NCI-H1930 (cell line): Measurements from ENCODE around the gene MYOM1.

Experiments
- DNase-seq, 2 experiments: peaks; one replicate each; lab custom pipeline; 2025; lab: John Stamatoyannopoulos, UW

The MYOM1 gene

DNA sequence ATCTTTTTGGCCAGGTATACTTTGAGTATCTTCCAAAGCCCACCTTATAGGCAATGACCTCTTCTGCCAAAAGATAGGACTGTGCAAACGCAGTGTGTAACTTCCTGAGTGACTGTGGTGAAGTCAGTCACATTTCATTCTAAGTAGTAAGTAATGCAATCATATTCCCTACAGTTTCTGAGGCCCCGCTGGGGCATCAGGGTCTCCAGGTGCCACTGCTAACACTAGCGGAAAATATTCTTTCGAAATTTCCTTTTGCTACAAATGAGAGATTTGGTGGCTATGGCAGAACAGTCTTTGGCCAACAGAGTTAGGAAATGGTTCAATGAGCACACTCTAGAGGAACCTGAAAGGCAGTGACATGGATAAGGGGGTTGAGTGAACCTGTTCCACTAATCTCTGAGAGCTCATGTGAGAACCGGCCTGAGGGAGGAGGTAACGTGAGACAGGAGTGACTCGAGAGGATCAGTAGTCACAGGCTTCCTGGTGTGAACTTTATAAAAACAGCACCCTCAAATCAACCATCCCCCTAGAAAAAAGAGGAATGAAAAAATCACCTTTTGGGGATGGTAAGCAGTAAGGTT, 104.2 kb downstream of the MYOM1 start:
- no peak for DNase-seq

DNA sequence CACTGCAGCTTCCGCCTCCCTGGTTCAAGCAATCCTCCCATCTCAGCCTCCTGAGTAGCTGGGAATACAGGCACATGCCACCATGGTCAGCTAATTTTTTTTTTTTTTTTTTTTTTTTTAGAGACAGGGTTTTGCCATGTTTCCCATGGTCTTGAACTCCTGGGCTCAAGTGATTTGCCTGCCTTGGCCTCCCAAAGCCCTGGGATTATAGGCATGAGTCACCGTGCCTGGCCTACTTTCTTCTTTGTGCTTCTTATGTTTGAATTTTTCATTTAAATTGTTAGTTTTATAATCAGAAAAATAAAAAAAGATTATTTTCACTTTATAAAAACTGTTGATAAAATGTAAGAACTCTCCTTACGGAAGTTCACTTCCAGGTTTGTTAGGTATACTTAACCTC, 105.3 kb downstream of the MYOM1 start:
- no peak for DNase-seq

DNA sequence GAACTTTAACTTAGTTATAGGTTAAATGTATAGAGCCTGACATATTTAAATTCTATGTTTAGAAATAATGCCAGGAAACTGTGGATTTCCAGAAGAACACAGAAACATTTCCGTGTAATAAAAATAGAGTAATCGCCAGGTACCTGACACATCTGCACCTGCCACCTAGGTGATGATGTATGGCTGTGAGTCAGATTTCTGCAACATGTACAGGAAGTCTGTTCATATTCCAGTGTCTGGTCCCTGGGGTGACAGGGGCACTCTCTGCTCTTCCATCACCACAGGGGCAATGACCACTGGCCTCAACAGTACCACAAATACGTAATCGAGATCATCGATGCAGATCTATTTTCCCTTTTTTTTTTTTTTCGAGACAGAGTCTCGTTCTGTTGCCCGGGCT, 105.7 kb downstream of the MYOM1 start:
- DNase-seq: no peak

DNA sequence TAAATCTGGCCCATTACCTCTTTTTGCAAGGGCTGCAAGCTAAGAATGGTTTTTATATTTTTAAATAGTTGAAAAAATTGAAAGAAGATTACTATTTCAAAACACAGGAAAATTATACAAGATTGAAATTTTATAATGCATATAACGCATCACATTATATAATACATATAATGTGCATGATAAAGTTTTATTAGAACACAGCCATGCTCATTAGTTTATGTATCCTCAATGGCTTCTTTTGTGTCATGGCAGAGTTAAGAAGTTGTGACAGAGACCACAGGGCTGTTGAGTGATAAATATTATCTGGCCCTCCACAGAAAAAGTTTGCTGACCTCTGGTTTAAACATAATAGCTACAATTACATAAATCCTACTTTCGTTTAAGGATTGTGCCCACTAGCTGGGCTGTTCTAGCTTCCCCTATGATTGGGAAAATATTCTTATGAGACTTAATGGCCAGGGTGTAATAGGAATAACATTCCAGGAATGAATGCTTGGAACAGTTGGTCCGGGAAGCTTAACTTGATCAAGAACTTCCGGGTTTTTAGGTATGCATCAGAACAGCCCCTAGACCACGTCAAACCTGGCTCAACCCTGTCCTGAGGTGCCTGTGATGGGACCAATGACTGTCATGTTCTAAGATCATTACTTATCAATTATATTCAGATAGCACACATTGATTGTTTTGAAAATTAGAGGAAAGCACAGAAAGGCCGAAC, 108.1 kb downstream of the MYOM1 start:
- DNase-seq: no peak

DNA sequence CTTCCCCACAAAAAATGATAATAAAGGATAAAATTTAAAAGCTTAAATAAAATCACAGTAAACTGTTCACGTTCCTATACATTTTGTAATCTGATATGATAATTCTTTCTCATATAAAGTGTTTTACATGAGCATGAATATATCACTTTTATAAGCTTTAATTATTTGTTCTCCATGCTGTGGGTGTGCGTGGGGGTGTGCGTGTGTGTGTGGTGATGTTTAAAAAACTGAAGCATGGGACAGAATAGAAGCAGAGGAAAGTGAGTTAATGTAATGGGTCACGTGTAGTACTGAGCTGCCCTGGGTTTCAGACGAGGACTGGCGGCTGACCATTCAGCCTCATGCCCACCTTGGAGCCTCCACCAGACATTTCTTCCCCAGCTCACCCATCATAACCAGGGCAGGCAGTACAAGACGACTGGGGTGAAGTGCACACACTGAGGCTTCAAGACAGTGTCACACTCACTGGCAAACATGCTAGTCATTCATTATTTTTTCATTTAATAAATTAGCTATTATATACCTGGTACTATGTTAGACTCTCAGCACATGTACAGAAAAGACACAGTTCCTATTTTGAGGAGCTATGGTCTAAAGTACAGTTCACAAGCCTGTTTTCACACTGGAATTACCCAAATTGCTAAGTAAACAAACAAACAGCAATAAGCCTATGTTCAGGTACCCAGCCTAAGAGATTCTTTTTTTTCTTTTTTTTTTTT, 109.6 kb downstream of the MYOM1 start:
- no peak for DNase-seq

DNA sequence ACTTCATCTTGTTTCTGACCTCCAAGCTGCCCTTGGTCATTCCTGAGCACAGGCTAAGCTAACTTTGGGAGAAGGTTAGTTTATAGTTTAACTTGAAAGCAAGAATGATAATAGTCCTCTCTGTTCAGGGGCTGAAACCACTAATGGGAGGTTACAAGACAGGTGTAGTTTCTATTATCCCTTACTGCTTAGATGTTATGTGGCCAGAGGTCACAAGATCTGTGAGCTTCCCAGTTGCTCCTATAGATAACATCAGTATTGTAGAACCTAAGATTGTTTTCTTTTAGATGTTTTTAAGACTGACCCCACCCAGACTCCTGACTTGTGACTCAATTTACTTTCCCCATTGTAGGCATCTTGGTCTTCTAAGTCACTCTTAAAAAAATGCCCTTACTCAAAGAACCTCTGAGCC, 112.0 kb downstream of the MYOM1 start:
- DNase-seq: no peak

DNA sequence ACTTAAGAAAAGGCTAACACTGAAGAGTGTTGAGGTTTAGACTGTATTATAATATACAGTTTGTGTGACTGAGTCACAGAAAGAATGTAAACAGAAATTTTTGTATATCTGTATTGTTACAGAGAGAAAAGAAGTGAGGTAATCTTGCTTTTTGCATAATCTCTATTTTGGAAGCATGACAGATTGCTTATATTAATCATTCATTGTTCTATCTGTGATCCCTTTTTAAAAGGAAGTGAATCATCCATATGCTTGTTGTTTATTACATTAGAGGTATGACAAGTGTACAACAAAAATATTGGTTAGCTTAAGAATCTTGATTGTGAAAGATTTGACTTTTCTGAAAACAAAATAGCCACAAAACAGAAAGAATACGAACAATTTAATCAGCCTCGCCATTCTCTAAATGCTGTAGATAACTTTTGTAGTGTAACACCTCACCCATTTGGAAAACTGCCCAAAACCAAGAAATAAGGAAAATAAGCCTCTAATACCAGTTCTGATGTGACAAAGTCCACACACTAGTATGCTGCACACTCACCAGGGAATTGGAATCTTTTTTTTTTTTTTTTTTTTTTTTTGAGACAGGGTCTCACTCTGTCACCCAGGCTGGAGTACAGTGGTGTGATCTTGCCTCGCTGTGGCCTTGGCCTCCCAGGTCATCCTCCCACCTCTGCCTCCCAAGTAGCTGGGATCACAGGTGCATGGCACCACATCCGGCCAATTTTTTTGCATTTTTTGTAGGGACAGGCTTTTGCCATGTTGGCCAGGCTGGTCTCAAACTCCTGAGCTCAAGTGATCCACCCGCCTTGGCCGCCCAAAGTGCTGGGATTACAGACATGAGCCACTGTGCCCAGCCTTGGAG, 115.3 kb downstream of the MYOM1 start:
- no peak for DNase-seq

DNA sequence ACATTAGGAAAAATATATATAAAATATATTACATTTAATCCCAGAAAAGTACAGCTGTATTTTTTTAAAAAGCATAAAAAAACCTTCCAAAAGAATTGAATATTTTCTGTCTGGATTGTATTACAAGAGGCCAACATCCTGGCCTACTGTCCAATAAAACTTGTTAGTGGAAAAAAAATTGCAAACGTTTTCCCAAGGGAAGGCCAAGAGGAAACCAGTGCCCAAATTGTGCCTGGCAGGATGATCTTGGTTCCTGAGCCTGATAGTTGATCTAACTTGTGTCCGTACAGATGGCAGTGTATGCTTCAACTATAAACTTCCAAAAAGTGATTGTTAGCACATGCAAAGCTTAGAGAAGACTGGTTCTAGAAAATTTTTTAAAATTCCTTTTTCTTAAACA, 116.2 kb downstream of the MYOM1 start:
- no peak for DNase-seq

DNA sequence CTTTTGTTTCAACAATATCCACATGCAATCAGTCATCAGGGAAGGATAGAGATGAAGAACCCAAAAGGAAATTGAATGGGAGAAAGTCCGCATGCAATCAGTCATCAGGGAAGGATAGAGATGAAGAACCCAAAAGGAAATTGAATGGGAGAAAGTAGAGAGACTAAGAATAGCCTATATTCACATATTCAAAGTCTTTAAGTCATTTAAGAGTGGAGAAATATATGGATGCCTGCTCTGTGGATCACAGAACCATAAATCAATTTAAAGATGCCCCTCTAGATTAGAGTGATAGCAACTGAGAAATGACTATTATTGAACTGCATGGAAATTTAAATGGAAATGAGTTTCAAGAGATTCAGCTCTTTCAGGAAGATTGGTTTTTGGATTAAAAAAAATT, 116.8 kb downstream of the MYOM1 start:
- no peak for DNase-seq

DNA sequence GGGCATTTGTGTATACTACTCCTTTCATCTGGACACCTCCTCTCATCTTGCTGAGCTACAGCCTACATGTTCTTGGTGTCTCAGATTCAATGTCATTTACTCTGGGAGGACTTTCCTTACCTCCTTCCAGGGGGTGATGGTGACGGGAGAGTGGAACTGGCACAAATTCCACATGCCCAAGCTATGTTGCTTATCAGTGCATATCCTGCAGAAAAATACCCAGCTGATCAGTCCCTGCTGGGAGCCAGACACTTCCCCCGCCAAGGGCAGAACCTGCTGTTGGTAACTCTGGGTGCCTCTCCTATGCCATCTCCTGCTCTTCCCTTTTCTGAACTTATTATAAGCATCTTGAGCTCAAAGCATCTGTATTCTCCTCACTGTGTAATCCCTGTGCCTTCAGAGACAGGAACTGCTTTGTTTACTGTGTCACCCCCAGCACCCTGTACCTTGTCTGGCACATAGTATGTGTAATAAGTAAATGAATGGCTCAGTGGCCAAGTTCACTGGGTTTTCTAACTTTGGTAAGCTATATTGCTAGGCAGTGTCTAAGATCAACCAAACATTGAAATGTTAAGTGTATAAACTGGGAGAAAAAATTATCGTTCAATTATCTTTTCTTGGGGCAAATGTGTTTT, 119.2 kb downstream of the MYOM1 start:
- DNase-seq: no peak

DNA sequence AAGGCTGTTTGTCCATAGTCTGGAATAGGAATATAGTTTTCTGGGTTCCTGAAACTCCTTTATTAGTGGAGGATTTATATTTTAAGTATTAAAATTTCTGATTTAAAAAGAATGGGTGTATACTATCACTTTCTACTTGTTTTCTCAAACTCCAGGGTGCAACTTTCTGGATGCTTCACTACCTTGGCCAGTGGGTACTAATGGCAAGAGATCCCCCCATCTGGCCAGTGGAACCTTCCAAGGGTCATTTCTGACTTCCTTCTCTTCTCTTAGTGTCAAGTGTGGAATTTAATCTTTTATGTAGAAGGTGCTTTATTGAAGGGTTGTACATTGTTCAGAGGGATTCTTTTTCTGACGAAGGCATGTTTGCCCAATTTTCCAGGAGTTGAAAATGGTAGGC, 120.4 kb downstream of the MYOM1 start:
- DNase-seq: no peak

DNA sequence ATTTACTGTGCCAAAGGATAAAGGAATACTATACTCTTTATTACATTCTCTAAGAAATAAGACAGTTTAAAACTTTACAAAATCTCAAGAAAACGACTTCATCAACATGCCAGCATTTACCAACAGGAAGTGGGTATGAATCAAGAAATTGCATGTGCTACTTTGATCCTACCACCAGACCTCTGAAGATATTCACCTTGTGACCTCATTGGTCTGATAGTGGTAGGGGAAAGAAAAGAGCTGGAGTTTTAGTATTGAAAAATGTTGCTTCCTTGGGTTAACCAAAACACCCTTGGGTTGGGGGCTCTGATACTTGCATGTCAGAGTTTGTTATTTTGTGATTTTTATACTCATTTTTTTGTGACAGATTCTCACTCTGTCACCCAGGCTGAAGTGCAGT, 122.7 kb downstream of the MYOM1 start:
- DNase-seq: no peak

DNA sequence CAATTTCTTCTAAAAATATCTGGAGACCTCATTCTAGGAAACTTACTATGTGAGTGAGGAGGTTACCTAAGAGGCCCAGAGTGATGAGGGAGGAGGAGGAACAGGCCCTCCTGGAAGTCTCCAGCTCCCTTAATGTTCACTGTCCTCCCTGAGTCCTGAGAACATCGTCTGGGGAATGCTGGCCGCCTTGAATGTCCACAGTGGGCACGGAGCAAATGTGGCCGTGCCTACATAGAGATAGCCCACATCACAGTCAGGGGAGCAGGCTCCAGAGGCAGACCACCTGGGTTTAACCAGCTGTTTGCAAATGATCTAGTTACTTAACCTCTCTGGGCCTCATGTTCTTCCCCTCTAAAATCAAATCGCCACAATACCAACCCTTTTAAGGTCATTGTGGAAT, 123.8 kb downstream of the MYOM1 start:
- DNase-seq: no peak

DNA sequence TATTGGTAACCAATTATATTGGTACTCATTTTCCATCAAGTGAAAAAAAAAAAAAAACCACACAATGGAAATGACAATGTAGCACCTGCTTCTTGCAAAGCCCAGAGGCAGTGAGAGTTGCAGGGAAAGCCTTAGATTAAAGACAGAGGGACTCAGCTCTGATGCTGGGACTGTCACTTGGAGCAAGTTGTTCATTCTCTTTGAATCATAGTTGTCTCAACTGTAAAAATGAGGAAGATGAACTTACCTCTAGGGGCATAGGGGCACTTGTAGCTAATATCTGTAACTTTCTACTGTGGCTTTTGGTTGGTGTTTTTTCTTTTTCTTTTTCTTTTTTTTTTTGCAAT, 125.5 kb downstream of the MYOM1 start:
- no peak for DNase-seq

DNA sequence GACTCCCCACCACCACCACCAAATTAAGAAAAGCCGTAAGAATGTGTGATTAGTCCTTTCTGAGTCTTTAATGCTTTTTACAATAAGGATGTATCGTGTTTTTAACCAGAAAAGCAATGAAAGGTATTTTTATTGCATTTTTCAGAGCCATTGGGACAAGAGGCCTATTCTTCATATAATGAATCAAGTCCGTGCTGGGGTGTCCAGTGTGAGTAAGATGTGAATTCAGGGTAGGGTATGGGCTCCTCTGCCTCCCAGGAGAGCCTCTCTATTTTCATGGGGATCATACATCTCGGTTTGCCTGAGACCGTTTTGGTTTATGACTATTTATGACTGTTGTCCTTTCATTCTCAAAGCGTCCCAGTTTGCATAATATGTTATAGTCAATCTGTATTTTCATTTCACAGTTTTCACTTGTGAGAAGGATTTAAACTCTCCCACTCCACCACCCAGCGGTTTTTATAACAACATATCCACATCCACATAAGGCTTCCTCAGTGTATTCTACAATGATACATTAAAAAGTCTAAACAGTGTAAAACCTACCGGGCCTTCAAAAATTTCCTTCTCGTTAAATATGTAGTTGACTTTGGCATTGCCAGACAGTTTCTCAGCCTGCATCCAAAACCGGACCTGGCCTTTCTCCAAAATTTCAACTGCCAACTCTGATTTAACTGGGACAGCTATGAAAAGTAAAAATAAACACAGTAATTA, 126.0 kb downstream of the MYOM1 start:
- DNase-seq: peak in 1 of 2 experiments; percentile 3

DNA sequence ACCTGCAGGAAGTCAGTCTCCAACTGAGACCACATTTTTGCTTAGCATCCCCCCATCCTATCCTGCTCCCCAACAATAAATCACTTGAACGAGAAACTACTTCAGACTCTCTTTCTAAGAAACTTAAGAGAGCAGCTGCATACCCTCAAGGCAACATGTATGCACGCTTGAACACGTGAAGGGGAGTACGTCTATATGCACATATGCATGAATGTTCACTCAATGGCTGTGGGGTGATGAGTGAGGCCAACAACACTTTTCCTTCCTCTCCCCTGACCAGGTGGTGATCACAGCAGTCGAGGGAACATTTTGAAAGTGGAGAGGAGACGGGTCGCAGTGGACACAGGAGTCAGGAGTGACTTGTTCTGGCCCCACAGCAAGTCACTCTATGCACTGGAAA, 127.0 kb downstream of the MYOM1 start:
- no peak for DNase-seq

DNA sequence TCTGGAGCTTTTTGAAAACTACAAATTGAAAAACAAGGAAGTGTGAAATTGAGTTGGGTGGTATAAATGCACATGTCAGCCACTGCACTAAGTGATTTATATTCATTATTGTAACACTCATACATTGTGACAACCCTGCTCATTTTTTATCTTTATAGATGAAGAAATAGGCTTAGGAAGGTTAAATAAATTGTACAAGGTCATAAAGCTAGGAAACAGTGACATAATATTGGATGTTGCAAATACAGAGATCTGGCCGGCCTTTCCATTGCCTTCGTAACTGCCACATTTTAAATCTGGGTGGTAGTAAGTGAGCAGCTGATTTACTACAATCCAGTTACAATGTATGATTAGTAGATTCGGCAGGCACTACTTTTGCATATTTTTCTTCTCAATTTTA, 130.2 kb downstream of the MYOM1 start:
- no peak for DNase-seq

DNA sequence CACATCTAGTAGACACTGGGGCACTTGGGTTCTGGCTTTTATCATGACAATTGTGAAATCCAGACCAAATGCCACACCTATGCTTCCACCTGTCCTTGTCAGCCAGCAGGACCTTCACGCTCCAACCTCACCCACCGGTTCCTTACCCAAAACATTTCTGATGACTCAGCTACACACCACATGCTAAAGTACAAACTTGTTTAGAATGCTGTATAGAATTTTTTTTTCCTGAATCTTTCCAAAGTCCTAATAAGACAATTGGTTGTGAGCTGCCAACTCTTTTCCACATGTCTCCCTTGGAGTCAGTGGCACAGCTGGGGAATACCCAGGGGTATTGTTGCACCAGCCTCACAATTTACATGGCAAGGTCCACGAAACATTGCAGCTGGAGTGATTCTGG, 131.3 kb downstream of the MYOM1 start:
- DNase-seq: no peak

DNA sequence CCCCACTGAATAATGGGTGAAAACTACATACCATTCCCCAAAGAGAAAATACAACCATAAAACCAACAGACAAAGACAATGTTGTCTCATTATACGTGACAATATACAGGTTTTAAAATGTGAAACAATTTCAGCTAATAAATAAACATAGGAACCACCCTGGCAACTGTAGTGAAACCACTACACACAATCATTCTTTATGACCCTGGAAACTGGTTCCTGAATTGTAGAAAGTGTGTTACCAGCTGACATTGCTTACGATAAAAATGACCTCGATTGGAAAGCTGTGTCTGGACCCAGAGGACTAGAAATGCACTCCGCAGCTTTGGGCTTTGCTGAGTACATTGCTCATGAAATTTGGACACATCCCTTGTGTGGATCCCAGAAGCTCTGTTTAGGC, 132.9 kb downstream of the MYOM1 start:
- no peak for DNase-seq

DNA sequence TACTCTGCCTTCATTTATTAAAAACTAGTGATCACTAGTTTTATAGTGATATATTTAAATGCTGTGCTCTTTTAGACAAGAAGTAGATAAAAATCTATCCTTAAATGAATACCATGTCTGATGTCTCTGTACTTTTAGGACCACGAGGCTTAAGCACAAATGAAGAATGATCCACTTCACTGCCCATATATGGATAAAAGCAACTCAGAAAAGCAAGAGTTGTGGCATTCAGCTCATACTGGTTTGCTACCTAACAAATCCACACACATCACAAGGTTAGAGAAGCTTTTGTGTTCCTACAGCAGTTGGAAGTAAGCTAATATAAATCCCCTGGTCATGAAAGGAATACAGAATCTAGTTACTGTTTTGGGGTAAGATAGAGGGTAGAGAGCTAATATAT, 134.2 kb downstream of the MYOM1 start:
- DNase-seq: no peak

DNA sequence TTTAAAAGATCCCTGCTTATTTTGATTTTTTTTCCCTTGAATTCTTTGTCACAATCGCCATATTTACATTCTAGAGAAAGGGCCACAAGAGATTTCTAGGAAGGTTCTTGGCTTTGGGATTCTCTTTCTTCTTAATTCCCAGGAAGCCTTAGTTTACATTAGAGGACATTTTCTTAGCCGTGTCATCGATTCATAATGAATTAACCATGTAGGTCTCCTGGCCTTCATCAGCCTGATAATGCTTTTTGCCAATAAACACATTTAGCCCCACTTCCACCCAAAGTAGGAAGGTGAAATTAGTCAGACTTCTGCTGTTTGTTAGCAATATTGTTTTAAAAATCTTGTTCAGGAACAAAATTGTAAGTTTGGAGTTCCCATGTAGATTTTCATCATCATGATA, 135.6 kb downstream of the MYOM1 start:
- no peak for DNase-seq

DNA sequence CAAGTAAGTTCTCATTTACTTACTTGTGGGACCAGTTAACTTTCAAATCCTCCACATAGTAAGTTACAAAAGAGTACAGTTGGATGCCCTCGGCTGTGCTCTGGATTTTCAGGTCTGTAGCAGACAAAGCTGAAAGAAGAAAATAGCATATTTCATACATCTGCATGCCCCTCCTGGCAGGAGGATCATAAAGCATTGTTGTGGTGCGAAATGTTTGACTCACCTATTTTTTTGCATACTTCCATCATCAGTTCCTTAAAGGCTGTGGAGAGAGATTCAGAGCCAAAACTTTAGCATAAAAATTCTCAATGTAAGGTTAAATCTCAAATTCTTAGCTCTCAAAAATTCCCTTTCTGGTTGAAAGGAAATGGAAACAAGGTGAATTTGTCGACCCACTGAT, 136.0 kb downstream of the MYOM1 start:
- no peak for DNase-seq
